ENCODE data around the gene LHFPL6. TPM values are rescaled to one million over a fixed set of nuclear protein-coding genes. Genes with fewer than 3 reads are reported as not detected.

LHFPL6 gene
- polyA plus RNA-seq, 3 donors: 0.14 to 0.59 (median 0.46) TPM

DNA sequence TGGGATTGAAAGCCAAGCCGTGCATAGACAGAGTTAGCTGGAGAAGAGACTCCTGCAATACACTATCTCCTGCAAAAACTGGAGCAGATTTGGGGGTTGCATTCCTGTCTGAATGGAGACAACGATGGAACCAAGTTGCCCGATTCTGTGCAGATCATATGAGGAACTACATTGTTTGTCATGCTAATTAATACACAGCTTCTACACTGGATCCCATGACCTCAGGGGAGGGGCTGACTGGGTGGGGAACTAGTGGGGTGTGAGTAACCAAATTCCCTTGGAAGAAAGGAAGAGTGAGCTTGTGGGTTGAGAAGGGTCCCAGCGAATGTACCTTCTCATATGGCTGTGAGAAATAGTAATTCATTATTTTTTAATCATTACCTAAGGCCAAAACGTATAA lies 214.0 kb downstream of the LHFPL6 start:
- no peak for DNase-seq
- Histone ChIP-seq H3K9me3 (replicated peaks in 1 of 2; ENCODE audit: control insufficient read depth in 1 of 2, insufficient read depth in 1 of 2, low read length in 2 of 2) (no peaks in the 10 kb centered on the region), H3K27ac (ENCODE audit: low read depth in 1 of 2, low read length in 2 of 2) (no peak overlapping the region), H3K27me3 (ENCODE audit: control insufficient read depth in 2 of 2, insufficient read depth in 2 of 2, low read length in 2 of 2) (no peaks in the 10 kb centered on the region), H3K9ac (ENCODE audit: insufficient read depth, low read length, poor library complexity, severe bottlenecking) (no peak overlapping the region), H3K36me3 (replicated peaks in 1 of 2; ENCODE audit: control insufficient read depth in 1 of 2, insufficient read depth in 2 of 2, low read length in 2 of 2) (no peaks in the 10 kb centered on the region), H2AFZ (ENCODE audit: insufficient read depth, low read depth, low read length, poor library complexity, severe bottlenecking) (no peak overlapping the region), H3K4me2 (replicated peaks; ENCODE audit: extremely low read depth, low read length, poor library complexity, severe bottlenecking) (no peak overlapping the region), H3K79me2 (ENCODE audit: insufficient read depth, low read length) (no peaks in the 10 kb centered on the region), H3K4me3 (replicated peaks in 1 of 3; ENCODE audit: low read depth in 2 of 3, low read length in 3 of 3) (no peak overlapping the region), H3K4me1 (ENCODE audit: control insufficient read depth in 1 of 2, insufficient read depth in 2 of 2, low read length in 2 of 2) (no peaks in the 10 kb centered on the region), H4K20me1 (ENCODE audit: insufficient read depth, low read length) (no peaks in the 10 kb centered on the region)
- intact Hi-C loops (cut with micrococcal nuclease): no loop called here
- Mint-ChIP-seq H3K4me3 (no peak overlapping the region), H3K27me3 (ENCODE audit: low read depth in 3 of 3) (peaks cover 0 to 2% (median 1%) of the 10 kb centered on the region in 3 donors), H3K27ac (no peak overlapping the region), H3K9me3 (peaks cover 0 to 4% (median 0%) of the 10 kb centered on the region in 7 donors), H3K4me1 (peaks cover 3% of the 10 kb centered on the region), H3K36me3 (no peaks in the 10 kb centered on the region)
- TF ChIP-seq, protein P1, sequence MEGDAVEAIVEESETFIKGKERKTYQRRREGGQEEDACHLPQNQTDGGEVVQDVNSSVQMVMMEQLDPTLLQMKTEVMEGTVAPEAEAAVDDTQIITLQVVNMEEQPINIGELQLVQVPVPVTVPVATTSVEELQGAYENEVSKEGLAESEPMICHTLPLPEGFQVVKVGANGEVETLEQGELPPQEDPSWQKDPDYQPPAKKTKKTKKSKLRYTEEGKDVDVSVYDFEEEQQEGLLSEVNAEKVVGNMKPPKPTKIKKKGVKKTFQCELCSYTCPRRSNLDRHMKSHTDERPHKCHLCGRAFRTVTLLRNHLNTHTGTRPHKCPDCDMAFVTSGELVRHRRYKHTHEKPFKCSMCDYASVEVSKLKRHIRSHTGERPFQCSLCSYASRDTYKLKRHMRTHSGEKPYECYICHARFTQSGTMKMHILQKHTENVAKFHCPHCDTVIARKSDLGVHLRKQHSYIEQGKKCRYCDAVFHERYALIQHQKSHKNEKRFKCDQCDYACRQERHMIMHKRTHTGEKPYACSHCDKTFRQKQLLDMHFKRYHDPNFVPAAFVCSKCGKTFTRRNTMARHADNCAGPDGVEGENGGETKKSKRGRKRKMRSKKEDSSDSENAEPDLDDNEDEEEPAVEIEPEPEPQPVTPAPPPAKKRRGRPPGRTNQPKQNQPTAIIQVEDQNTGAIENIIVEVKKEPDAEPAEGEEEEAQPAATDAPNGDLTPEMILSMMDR (IDR thresholded peaks at IDR 0.05): no peak
- WGBS (ENCODE audit: insufficient coverage): 100% methylated on average over 1 of the region's 5 CpGs

DNA sequence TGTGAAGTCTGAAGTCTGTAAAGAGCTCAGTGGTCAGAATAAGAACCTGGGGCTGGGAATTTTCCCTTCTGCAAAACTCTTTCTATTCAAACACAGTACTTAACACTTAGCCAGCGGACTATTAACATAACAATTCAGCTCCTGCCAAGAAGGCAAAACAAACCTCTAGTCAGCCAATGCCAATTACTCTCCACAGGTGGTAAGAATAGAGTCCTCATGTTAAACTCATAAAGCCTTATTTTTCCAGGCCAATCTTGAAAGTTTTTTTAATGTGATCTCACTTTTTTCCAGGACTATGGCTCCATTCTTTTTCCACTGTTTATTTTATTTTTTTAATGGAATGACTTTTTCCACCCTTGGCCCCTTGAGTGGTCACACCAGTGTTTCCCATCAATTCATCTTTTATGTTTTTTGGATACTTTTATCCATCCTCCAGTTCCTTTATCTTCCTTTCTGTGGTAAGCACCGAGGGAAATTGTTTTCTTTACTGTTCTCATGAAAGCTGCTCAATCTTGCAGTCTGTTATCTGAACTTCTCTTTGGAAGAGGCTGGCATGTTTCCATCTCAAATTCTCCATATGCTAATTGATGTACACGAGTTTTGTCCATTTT lies 217.3 kb downstream of the LHFPL6 start:
- H4K20me1 ChIP-seq (ENCODE audit: insufficient read depth, low read length): no peaks in the 10 kb centered on the region
- no peak for DNase-seq
- no peaks in the 10 kb centered on the region for H3K79me2 ChIP-seq (ENCODE audit: insufficient read depth, low read length)
- no peak overlapping the region for H2AFZ ChIP-seq (ENCODE audit: insufficient read depth, low read depth, low read length, poor library complexity, severe bottlenecking)
- H3K4me1 Mint-ChIP-seq: peaks cover 3% of the 10 kb centered on the region
- H3K9ac ChIP-seq (ENCODE audit: insufficient read depth, low read length, poor library complexity, severe bottlenecking): no peak overlapping the region
- no CpG with 5 or more reads among the region's 3 CpGs for WGBS (ENCODE audit: insufficient coverage)
- H3K4me2 ChIP-seq (replicated peaks; ENCODE audit: extremely low read depth, low read length, poor library complexity, severe bottlenecking): no peak overlapping the region
- H3K27ac ChIP-seq (ENCODE audit: low read depth in 1 of 2, low read length in 2 of 2): no peak overlapping the region
- H3K36me3 ChIP-seq (replicated peaks in 1 of 2; ENCODE audit: control insufficient read depth in 1 of 2, insufficient read depth in 2 of 2, low read length in 2 of 2): no peaks in the 10 kb centered on the region
- H3K4me3 ChIP-seq (replicated peaks in 1 of 3; ENCODE audit: low read depth in 2 of 3, low read length in 3 of 3): no peak overlapping the region
- TF ChIP-seq, protein P1 (IDR thresholded peaks at IDR 0.05): no peak
- H3K27me3 Mint-ChIP-seq (ENCODE audit: low read depth in 3 of 3): peaks cover 0 to 4% (median 0%) of the 10 kb centered on the region in 3 donors
- H3K27ac Mint-ChIP-seq: no peak overlapping the region
- peaks cover 0 to 3% (median under 1%) of the 10 kb centered on the region in 7 donors for H3K9me3 Mint-ChIP-seq
- intact Hi-C loops (cut with micrococcal nuclease): no loop called here
- no peaks in the 10 kb centered on the region for H3K9me3 ChIP-seq (replicated peaks in 1 of 2; ENCODE audit: control insufficient read depth in 1 of 2, insufficient read depth in 1 of 2, low read length in 2 of 2)
- H3K36me3 Mint-ChIP-seq: no peaks in the 10 kb centered on the region
- H3K4me1 ChIP-seq (ENCODE audit: control insufficient read depth in 1 of 2, insufficient read depth in 2 of 2, low read length in 2 of 2): no peaks in the 10 kb centered on the region
- H3K4me3 Mint-ChIP-seq: no peak overlapping the region
- no peaks in the 10 kb centered on the region for H3K27me3 ChIP-seq (ENCODE audit: control insufficient read depth in 2 of 2, insufficient read depth in 2 of 2, low read length in 2 of 2)

Measured in CD14-positive monocyte (primary cell).